Dedifferentiated amniotic fluid mesenchymal stem cell (primary cell): Measurements from ENCODE around the gene BMERB1.
A peak's percentile ranks its signal among the peaks of the same experiment; 100 is the strongest.

Source experiments
- DNase-seq: peaks from one replicate; pipeline ENCODE4 v3.0.0-alpha.2; 2016; ENCODE audit errors: extremely low spot score

BMERB1 gene

GRCh38 chr16:15495898-15496297 lies 61.5 kb downstream of the BMERB1 start:
- no peak for DNase-seq

DNA sequence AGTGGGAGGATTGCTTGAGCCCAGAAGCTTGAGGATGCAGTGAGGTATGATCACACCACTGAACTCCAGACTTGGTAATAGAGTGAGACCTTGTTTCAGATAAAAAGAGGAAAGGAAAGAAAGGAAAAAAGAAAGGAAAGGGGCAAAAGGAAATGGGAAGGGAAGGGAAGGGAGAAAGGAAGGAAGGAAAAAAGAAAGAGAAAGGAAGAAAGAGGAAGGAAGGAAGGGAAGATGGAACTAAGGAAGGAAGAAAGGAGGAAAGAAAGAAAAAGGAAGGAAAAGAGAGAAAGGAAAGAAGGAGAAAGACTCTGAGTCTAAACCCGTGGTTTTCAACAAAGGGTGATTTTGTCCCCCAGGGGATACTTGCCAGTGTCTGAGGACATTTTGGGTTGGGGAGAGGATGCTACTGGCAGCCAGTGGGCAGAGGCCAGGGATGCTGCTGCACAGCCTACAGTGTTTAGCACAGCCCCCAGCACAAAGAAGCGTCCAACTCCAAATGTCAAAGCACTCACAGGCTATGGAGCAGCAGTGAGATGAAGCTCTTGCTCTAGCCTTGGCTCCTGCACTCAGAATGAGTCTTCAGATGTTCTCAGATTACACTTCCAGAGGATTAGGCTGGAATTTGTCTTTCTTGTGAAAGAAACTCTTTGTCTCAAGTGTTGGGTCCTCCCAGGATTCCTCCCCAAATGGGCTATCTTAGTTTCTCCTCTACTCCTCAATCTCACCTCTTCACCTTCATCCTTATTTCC lies 64.2 kb downstream of the BMERB1 start:
- peak; percentile 76 for DNase-seq

DNA sequence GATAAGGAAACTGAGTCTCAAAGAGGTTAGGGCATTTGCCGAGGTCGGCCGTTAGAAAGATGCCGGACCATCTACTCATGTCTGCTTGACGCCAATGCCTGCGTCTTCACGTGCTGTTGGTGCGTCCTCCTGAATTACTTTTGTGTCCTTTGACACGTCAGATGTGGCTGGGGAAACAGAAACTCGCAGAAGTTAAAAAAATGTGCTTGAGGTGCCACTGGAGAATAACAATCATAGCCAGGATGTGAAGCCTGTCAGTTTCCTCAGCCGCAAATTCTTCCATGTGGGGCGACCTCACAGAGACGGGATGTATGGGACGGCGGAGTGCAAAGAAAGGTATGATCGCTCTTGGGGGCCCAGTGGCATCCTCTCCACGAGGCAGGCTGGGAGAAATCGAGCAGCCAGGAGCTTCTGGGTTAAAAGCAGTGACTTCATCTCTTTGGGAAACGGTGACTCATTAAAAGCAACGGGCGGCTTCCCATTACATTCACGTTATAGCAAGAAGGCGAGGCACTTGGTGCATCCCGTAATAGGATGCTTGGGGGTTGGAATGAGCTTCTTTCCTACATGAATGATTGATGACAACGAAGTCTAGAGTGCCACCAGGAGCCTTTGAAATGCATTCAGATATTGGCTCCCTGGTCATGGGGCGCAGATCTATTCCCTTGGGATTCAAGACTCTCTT lies 67.8 kb downstream of the BMERB1 start:
- DNase-seq = peak; percentile 91

DNA sequence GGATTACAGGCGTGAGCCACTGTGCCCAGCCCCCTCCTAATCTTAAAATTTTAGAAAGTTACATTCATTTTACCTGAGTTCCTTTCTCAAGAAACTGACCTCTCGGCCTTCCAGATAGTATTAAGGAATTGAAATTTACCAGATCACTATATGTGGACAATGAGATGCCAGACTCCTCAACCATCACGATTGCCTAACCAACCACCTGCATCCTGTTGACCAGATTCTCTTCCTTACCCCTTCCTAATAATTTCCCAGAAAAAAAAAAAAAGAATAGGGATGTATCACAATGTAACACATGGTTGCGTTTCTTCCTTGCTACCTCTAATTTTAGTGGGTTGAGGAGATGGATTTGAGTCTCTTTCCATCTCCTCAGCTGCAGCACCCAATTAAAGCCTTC lies 72.1 kb downstream of the BMERB1 start:
- no peak for DNase-seq

- peak; percentile 87 for DNase-seq
Observed at GRCh38 chr16:15507301-15507958, 73.0 kb downstream of the BMERB1 start.

DNA sequence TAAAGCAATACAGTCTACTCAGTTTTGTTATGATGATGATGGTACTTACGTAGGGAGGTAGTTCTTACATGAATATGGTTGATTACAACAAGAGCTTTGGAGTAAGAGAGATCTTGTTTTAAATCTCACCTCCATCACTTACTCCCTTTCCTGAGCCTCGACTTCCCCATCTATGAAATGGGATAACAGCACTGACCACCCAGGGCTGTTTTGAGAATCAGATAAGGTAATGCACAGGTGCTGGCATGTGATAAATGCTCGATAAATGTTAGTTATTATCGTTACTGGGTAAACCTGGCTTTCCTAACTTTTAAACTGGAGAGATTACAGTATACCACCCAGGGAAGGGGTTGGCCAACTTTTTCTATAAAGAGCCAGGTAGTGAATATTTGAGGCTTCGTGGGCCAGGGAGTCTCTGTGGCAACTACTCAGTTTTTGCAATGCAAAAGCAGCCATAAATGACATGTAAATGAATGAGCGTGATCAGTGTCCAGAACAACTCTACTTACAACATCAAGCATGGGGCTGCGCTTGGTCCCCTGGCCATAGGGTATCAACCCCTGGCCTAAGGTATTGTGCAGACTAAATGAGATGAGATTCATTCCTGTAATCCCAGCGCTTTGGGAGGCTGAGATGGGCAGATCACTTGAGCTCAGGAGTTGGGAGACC lies 73.7 kb downstream of the BMERB1 start:
- DNase-seq = no peak

- no peak for DNase-seq
Observed at GRCh38 chr16:15509051-15509592, 74.7 kb downstream of the BMERB1 start.

GRCh38 chr16:15509593-15510535 lies 75.5 kb downstream of the BMERB1 start:
- no peak for DNase-seq

GRCh38 chr16:15510992-15511391 lies 76.6 kb downstream of the BMERB1 start:
- no peak for DNase-seq

- no peak for DNase-seq
Observed at GRCh38 chr16:15511759-15512487, 77.5 kb downstream of the BMERB1 start.

GRCh38 chr16:15513156-15513555 lies 78.8 kb downstream of the BMERB1 start:
- DNase-seq = no peak

DNA sequence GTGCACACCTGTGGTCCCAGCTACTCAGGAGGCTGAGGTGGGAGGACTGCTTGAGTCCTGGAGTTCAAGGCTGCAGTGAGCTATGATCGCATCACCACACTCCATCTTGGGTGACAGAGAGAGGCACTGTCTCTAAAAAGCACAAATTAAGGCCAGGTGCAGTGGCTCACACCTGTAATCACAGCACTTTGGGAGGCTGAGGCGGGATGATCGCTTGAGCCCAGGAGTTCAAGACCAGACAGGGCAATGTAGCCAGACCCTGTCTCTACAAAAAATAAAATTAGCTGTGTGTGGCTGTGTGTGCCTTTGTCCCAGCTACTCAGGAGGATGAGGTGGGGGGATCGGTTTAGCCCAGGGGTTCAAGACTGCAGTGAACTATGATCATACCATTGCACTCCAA lies 81.6 kb downstream of the BMERB1 start:
- no peak for DNase-seq

- DNase-seq = no peak
Observed at GRCh38 chr16:15516609-15517008, 82.2 kb downstream of the BMERB1 start.

GRCh38 chr16:15517743-15518377 lies 83.5 kb downstream of the BMERB1 start:
- DNase-seq = no peak

- DNase-seq = peak; percentile 56
Observed at GRCh38 chr16:15518381-15519351, 84.3 kb downstream of the BMERB1 start.

DNA sequence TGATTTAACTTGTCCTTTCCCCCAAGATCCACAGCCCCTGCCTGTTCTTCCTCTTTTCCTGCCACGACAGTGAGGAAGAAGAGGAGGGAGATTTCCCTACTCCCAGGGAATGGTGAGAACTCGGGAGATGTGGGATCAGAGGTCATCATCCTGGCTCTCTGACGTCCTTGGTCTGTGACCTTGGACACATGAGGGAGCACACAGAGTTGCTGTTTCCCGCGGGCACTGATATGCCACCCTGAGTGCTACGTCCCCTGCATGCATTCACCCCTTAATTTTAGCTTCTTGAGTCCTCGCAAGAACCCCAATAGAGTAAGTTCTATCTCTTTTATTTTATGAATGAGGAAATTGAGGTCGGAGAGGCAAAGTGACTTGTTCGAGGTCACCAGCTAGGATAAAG lies 85.4 kb downstream of the BMERB1 start:
- no peak for DNase-seq

DNA sequence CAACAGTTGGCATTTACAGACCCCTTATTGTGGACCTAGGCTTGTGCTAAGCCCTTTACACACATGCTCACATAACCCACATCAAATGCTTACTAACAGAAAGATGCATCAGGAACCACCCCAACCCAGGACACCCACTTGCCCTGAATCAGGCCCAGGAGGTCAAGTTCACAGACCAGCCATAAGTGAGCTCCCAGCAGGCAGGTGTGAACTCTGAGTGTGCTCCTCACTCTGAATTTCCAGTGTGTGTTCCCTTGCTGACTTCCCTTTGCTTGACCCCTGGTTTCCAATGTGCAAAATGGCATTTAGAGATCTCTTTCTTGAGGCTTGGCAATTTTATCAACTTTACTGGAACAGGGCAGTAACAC lies 87.0 kb downstream of the BMERB1 start:
- no peak for DNase-seq

- DNase-seq = no peak
Observed at GRCh38 chr16:15521758-15522509, 87.5 kb downstream of the BMERB1 start.
